Spleen (tissue), 7 donors: ENCODE results near the gene ZNF480.

Experiments used
- CTCF ChIP-seq, 11 experiments: fragments of 200-600 bp in 7 of 11; fragments of 450-650 bp in 4 of 11; sonication (generic) in 4 of 11; IDR thresholded peaks in 8 of 11; conservative IDR thresholded peaks in 3 of 11; 1 replicate in 7 of 11; 2 replicates in 4 of 11; pipeline versions ENCODE4 v1.4.0 to v1.8.0; 2016 to 2021; ENCODE audit warnings: antibody characterized with exemption in 11 of 11, inconsistent platforms in 4 of 11, mild to moderate bottlenecking in 1 of 11
- POLR2A ChIP-seq, 3 donors: fragments of 450-650 bp; IDR thresholded peaks; one replicate each; pipeline ENCODE4 v1.5.1; 2017; ENCODE audit warnings: antibody characterized with exemption in 3 of 3, mild to moderate bottlenecking in 1 of 3
- POLR2AphosphoS5 ChIP-seq, 3 donors: sonication (generic); formaldehyde crosslinking; IDR thresholded peaks; one replicate each; pipeline ENCODE4 v1.5.1; 2017; ENCODE audit warnings: antibody characterized with exemption in 3 of 3
- donor health status: DM: no; HTN: no; CAD: no; lungs with moderate emphysema.
- donor health status: DM: no; HTN: no; CAD: no.
- donor health status: DM: no; HTN: no; CAD: no.

DNA sequence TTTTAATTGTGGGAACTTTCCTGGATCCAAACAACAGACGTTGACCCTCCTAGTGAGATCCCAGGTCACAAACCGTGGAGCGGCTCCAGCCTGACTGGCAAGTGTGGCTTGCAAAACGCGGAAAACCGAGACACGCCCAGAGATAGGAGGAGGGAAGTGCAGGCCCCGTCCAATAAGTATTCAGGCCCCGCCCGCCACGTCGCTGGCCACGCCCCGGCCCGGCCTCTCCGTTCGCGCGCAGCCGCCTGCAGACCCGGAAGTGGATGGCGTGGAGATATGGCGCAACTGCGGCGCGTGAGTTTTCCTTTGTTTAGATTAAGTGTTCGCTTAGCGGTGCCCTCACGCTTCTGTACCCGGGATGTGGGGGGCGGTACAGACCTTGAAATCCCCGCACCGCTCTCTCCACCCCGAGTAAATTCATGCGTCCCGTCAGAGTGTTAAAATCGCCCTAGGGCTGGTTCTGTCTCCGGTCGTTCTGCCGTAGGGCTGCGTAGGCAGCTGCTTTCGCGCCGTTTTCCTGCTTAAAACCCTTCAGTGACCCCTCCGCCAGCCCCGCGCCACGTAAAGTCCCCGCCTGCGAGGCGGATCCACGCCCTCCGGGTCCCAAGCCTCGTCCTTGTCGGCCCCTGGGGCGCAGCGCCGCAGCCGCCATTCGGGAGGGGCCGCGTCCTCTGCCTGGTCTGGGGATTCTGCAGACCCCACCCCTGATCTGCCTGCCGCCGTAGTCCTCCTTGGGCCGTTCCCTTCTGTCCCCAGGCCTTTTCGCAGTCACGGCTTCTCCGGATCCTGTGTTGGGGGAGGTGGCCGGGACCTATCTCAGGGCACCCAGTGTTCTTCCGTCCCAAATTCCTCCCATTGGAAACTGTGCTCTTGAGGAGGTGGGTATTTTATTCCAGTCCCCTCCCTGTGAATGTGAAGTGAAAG, 27.4 kb upstream of the ZNF480 start, which contains the start of gene ZNF766:
- peak in 3 of 11 experiments; percentile 19 to 41 (median 35) for TF ChIP-seq CTCF (IDR thresholded peaks at IDR 0.05 in 8 of 11, conservative IDR thresholded peaks at IDR 0.05 in 3 of 11)
- peak; percentile 97 to 99 (median 97) for TF ChIP-seq POLR2AphosphoS5 (IDR thresholded peaks at IDR 0.05)
- peak in 1 of 3 donors; percentile 10 for TF ChIP-seq POLR2A (IDR thresholded peaks at IDR 0.05)
